GM12892 (cell line): ENCODE measurements around the gene SLC22A12.
"Not testable (repeated sequence)": the region's sequence is repeated elsewhere in the genome, so short reads cannot be mapped to it uniquely, and the experiment has no call there.

ENCODE experiments used
- DNase-seq: peaks from one replicate; pipeline ENCODE4 v3.0.0; 2011; ENCODE audit not compliant: insufficient read length
- FAIRE-seq: peaks from 2 replicates; lab custom pipeline; 2011; peaks lifted over from hg19 to GRCh38; lab: Jason Lieb, UNC
- POLR2A ChIP-seq: IDR thresholded peaks from 2 replicates; pipeline ENCODE4 v1.6.1; 2011; ENCODE audit warnings: low read depth, low read length, control low read depth
- POLR2AphosphoS5 ChIP-seq: IDR thresholded peaks from 2 replicates; pipeline ENCODE4 v1.6.1; 2011; ENCODE audit warnings: low read depth, low read length, control low read depth
- TAF1 ChIP-seq: IDR thresholded peaks from 2 replicates; pipeline ENCODE4 v1.6.1; 2011; ENCODE audit warnings: low read depth, mild to moderate bottlenecking, control low read depth, low read length, borderline replicate concordance

SLC22A12 gene

GRCh38 chr11:64558065-64558745 is 32.8 kb upstream of the SLC22A12 start:
- FAIRE-seq (no peak), DNase-seq (no peak)
- TF ChIP-seq POLR2A (no peak), POLR2AphosphoS5 (no peak), TAF1 (no peak)

GRCh38 chr11:64558869-64559268 is 32.2 kb upstream of the SLC22A12 start:
- FAIRE-seq = no peak
- no peak for DNase-seq

GRCh38 chr11:64559351-64560138 is 31.5 kb upstream of the SLC22A12 start:
- no peak for FAIRE-seq
- TF ChIP-seq POLR2A = no peak
- TF ChIP-seq TAF1 = no peak
- no peak for TF ChIP-seq POLR2AphosphoS5

More at GRCh38 chr11:64558869-64559268, 32.2 kb upstream of the SLC22A12 start:
- TF ChIP-seq TAF1 (no peak), POLR2A (no peak), POLR2AphosphoS5 (no peak)

GRCh38 chr11:64560139-64560771 is 30.8 kb upstream of the SLC22A12 start:
- TF ChIP-seq TAF1 (no peak), POLR2AphosphoS5 (no peak), POLR2A (no peak)
- FAIRE-seq = no peak
- no peak for DNase-seq

More at GRCh38 chr11:64559351-64560138, 31.5 kb upstream of the SLC22A12 start:
- DNase-seq = no peak

- no peak for TF ChIP-seq TAF1
- TF ChIP-seq POLR2AphosphoS5 = no peak
- no peak for TF ChIP-seq POLR2A
- no peak for FAIRE-seq
- DNase-seq = no peak
These were observed 30.1 kb upstream of the SLC22A12 start for GRCh38 chr11:64560941-64561340.

GRCh38 chr11:64561429-64561828 is 29.6 kb upstream of the SLC22A12 start:
- DNase-seq, FAIRE-seq: not testable (repeated sequence)

GRCh38 chr11:64561984-64562722 is 28.9 kb upstream of the SLC22A12 start:
- TF ChIP-seq POLR2A (no peak), POLR2AphosphoS5 (no peak), TAF1 (no peak)
- FAIRE-seq = no peak
- DNase-seq = no peak

GRCh38 chr11:64562723-64563351 is 28.2 kb upstream of the SLC22A12 start:
- FAIRE-seq (no peak), DNase-seq (no peak)
- TF ChIP-seq TAF1 = no peak
- TF ChIP-seq POLR2AphosphoS5 = no peak
- TF ChIP-seq POLR2A = no peak

GRCh38 chr11:64563966-64564365 is 27.1 kb upstream of the SLC22A12 start:
- DNase-seq = no peak
- FAIRE-seq = no peak
- TF ChIP-seq TAF1 (no peak), POLR2AphosphoS5 (no peak), POLR2A (no peak)

GRCh38 chr11:64564419-64564818 is 26.6 kb upstream of the SLC22A12 start:
- TF ChIP-seq POLR2A = no peak
- TF ChIP-seq POLR2AphosphoS5 = no peak
- no peak for TF ChIP-seq TAF1
- DNase-seq (no peak), FAIRE-seq (no peak)

GRCh38 chr11:64564947-64565889 is 25.8 kb upstream of the SLC22A12 start:
- TF ChIP-seq POLR2A (no peak), POLR2AphosphoS5 (no peak), TAF1 (no peak)
- FAIRE-seq (no peak), DNase-seq (no peak)
